Measurements from ENCODE around the gene USH2A. TPM values are rescaled to one million over a fixed set of nuclear protein-coding genes. Genes with fewer than 3 reads are reported as not detected.

USH2A gene
- total RNA-seq, 2 experiments from 2014 or later = not detected

DNA sequence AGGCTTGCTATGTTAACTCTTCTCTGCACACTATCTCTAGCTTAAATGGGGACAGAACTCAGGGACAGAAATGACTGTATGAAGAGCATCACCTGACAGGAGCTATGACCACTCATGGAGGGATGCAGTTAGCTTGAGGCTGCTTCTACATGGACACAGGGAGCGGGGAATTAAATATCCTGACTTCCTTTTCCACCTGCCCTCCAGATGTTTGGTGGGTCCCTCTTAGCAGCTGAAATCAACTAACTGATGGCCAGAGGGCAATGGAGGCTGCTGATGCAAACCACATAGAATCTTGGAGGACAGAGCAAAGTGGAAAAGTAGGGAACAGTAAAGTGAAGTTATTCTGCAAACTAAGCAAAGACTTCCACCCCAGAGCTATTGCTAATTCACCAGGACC is 214.1 kb downstream of the USH2A start:
- H3K27ac Mint-ChIP-seq = no peak overlapping the region
- intact Hi-C loops (cut with micrococcal nuclease) = no loop called here
- no peaks in the 10 kb centered on the region for H3K4me1 Mint-ChIP-seq (ENCODE audit: low read depth)
- H3K4me3 Mint-ChIP-seq = no peak overlapping the region
- no peaks in the 10 kb centered on the region for H3K36me3 Mint-ChIP-seq
- CTCF ChIA-PET = no interaction called here
- DNase-seq = no peak
- H3K27me3 Mint-ChIP-seq = no peaks in the 10 kb centered on the region
- POLR2A ChIA-PET = no interaction called here
- H3K9me3 Mint-ChIP-seq = peaks cover 2% of the 10 kb centered on the region

DNA sequence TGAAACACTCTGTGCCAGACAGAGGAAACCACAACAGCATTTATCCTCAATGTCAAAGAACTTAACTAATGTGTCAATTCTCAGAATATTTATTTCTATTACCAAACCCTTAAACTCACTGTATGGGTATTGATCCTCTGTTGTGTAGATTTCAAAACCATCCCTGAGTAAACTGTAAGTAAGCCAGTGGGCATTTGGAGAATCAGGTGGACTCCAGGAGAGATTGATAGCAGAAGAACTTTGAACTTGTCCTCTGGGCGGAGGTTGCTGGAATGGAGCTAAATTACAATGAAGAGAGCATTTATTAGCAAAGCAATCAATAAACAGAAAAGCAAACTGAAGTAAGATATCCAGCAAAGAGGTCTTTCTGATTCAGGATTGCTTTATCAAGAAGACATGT is 216.1 kb downstream of the USH2A start:
- Mint-ChIP-seq H3K4me3 (no peak overlapping the region), H3K9me3 (peaks cover 2% of the 10 kb centered on the region), H3K4me1 (ENCODE audit: low read depth) (no peaks in the 10 kb centered on the region), H3K36me3 (no peaks in the 10 kb centered on the region), H3K27me3 (no peaks in the 10 kb centered on the region), H3K27ac (no peak overlapping the region)
- intact Hi-C loops (cut with micrococcal nuclease) = no loop called here
- DNase-seq = no peak
- POLR2A ChIA-PET = no interaction called here
- CTCF ChIA-PET = no interaction called here

DNA sequence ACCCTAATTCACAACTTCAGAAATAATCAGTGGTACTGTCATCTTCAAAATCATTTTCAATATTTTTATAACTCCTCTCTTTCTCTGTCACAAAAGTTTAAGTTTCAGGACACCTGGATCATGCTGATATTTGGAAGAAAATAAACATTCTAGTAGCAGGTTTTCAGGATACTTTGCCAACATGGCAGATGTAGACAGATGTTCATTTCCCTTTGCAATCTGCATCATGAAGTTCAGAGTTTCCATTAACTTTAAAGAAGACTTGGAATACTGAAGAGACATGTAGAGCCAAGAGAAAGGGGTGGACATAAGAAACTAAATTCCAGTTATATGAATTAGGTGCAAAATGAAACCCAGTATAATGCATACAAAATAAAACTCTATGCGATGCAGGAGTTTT is 218.1 kb downstream of the USH2A start:
- no peak for DNase-seq
- ChIA-PET POLR2A (no interaction called here), CTCF (no interaction called here)
- H3K9me3 Mint-ChIP-seq = peaks cover 2% of the 10 kb centered on the region
- H3K27ac Mint-ChIP-seq = no peak overlapping the region
- no peaks in the 10 kb centered on the region for H3K27me3 Mint-ChIP-seq
- intact Hi-C loops (cut with micrococcal nuclease) = no loop called here
- H3K4me3 Mint-ChIP-seq = no peak overlapping the region
- no peaks in the 10 kb centered on the region for H3K36me3 Mint-ChIP-seq
- H3K4me1 Mint-ChIP-seq (ENCODE audit: low read depth) = no peaks in the 10 kb centered on the region

DNA sequence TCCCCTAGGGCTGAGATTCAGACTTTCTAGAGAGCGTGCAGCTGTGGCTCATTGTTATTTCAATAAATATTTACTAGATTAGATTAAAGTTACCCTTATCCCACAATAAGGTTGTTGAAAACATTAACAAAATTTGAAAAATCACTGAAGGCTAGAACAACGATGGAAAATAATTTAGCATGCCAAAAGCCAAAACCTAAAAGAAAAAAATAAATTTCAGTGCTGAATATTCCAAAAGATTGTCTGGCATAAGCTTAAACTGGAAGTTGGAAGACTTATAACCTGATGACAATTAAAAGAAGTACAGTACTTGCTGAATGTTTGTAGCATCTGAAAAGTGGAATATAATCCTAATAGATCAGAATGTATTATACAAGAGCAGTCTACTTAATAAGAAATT is 221.3 kb downstream of the USH2A start:
- CTCF ChIA-PET = no interaction called here
- no peaks in the 10 kb centered on the region for H3K27me3 Mint-ChIP-seq
- no peak overlapping the region for H3K4me3 Mint-ChIP-seq
- no peaks in the 10 kb centered on the region for H3K36me3 Mint-ChIP-seq
- DNase-seq = no peak
- peaks cover 2% of the 10 kb centered on the region for H3K9me3 Mint-ChIP-seq
- intact Hi-C loops (cut with micrococcal nuclease) = no loop called here
- no peaks in the 10 kb centered on the region for H3K4me1 Mint-ChIP-seq (ENCODE audit: low read depth)
- no peak overlapping the region for H3K27ac Mint-ChIP-seq
- POLR2A ChIA-PET = no interaction called here

DNA sequence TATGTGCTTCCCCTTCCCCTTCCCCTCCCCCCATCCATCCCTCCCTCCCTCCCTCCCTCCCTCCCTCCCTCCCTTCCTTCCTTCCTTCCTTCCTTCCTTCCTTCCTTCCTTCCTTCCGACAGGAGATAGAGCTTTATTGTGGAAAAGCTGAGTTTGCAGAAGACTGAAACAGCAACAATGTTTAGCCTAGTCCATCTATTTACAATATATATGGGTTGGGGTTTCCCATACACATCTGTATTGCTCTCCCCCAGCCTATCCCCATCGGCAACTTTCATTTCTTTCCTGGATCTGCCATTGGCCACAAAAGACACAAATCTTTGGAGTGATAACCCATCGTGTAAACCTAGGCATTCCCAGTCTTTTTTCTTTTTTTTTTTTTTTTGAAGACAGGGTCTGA is 222.3 kb downstream of the USH2A start:
- Mint-ChIP-seq H3K4me3 (no peak overlapping the region), H3K4me1 (ENCODE audit: low read depth) (no peaks in the 10 kb centered on the region), H3K27ac (no peak overlapping the region), H3K9me3 (peaks cover 2% of the 10 kb centered on the region), H3K27me3 (no peaks in the 10 kb centered on the region), H3K36me3 (no peaks in the 10 kb centered on the region)
- intact Hi-C loops (cut with micrococcal nuclease) = no loop called here
- DNase-seq = no peak
- POLR2A ChIA-PET = interaction anchor here (0.7 kb wide), 1 partner anchor 29 kb away, joined by 3 read pairs; no protein-coding TSS in a partner anchor
- CTCF ChIA-PET = no interaction called here

DNA sequence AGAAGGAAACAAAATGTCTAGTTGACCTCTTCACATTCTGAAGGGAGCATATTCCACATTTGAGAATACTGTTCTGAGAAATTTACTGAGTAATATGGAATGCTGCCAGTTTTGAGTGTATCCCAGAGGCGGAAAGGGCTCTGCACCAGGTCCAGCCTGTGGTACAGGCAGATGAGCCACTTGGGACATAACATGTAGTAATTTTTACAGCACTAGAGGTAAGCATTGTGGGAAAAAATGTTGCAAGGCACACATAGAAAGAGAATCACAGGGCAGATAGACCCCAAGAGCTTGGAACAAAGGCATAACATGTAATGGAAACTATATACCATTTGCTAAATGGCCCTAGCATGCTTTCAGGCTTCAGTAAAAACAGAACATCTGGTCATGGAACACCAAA is 228.5 kb downstream of the USH2A start:
- H3K4me3 Mint-ChIP-seq = no peak overlapping the region
- H3K36me3 Mint-ChIP-seq = no peaks in the 10 kb centered on the region
- CTCF ChIA-PET = no interaction called here
- no peaks in the 10 kb centered on the region for H3K9me3 Mint-ChIP-seq
- no peaks in the 10 kb centered on the region for H3K27me3 Mint-ChIP-seq
- POLR2A ChIA-PET = no interaction called here
- DNase-seq = no peak
- H3K4me1 Mint-ChIP-seq (ENCODE audit: low read depth) = no peaks in the 10 kb centered on the region
- intact Hi-C loops (cut with micrococcal nuclease) = no loop called here
- H3K27ac Mint-ChIP-seq = no peak overlapping the region

DNA sequence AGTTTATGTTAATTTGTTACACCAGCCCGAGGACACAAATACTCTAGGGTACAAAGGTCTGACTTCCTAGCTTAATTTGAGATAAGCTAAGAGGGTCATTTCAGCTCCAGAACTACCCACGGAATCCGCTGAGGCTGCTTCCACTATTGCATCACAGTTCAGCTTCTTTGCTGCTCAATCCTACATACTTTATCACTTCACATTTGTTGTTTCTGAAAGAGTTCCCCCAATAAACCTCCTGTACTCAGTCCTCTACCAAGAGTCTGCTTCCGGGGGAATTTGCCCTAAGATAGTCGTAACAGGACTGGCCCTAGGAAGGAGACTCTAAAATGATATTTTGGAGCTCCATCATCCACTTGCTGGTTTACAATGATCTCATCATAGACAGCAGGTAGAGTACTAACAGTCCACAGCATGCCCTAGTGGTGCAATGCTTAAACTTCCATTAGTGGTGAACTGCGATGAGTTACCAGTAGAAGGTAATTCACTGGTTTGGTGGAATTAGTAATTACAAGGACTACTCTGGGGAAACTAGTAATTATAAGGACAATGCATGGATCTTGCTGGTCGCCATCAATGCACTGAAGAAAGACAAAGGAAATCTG is 229.3 kb downstream of the USH2A start:
- no peaks in the 10 kb centered on the region for H3K9me3 Mint-ChIP-seq
- H3K27me3 Mint-ChIP-seq = no peaks in the 10 kb centered on the region
- no peak overlapping the region for H3K4me3 Mint-ChIP-seq
- H3K4me1 Mint-ChIP-seq (ENCODE audit: low read depth) = no peaks in the 10 kb centered on the region
- ChIA-PET POLR2A (no interaction called here), CTCF (no interaction called here)
- intact Hi-C loops (cut with micrococcal nuclease) = no loop called here
- no peak overlapping the region for H3K27ac Mint-ChIP-seq
- no peak for DNase-seq
- no peaks in the 10 kb centered on the region for H3K36me3 Mint-ChIP-seq

DNA sequence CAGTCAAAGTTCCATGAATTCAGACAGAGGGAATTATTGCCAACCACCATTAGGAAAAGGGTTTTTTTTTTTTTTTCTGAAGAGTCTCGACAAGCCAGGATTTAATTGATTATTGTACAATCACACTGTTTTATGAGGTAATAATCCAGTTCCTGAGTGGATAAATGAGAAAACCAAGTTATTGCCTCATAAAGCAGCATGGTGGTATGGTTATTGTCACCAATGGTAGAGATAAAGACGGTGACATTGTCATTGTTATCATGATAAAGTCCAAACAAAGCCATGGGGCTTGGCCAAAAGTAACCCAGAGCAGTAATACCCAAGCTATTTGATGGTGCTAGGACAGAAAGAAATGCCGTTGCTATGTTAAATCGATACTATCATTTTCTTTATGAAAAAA is 232.8 kb downstream of the USH2A start:
- intact Hi-C loops (cut with micrococcal nuclease) = no loop called here
- POLR2A ChIA-PET = no interaction called here

DNA sequence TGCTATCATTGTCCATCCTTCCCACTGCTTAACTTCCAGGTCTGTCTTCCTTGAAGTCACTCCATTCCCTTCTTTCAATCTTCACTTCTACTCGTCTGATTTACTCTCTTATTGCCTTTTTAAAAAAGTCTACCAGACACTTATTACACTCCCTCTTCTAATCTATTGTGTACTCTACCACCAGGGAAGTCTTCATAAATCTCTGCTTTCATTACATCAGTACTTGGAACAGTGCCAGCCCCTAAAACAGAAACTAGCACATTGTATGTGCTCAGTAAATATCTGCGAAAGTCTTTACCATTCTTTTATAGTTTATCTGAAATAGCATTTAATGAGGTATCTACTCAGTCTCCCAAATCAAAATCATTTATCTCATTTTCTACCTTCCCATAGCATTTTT is 236.4 kb downstream of the USH2A start:
- H3K4me1 Mint-ChIP-seq (ENCODE audit: low read depth) = no peaks in the 10 kb centered on the region
- H3K4me3 Mint-ChIP-seq = no peak overlapping the region
- POLR2A ChIA-PET = no interaction called here
- H3K27ac Mint-ChIP-seq = no peak overlapping the region
- H3K27me3 Mint-ChIP-seq = no peaks in the 10 kb centered on the region
- intact Hi-C loops (cut with micrococcal nuclease) = no loop called here
- peaks cover 10% of the 10 kb centered on the region for H3K9me3 Mint-ChIP-seq
- H3K36me3 Mint-ChIP-seq = no peaks in the 10 kb centered on the region
- CTCF ChIA-PET = no interaction called here
- no peak for DNase-seq

More for the DNA sequence above, 232.8 kb downstream of the USH2A start:
- Mint-ChIP-seq H3K4me3 (no peak overlapping the region), H3K27ac (no peak overlapping the region), H3K9me3 (peaks cover 10% of the 10 kb centered on the region), H3K4me1 (ENCODE audit: low read depth) (no peaks in the 10 kb centered on the region), H3K27me3 (no peaks in the 10 kb centered on the region), H3K36me3 (no peaks in the 10 kb centered on the region)
- no peak for DNase-seq
- CTCF ChIA-PET = interaction anchor here (1.3 kb wide), 1 partner anchor 31 kb away, joined by 4 read pairs; no protein-coding TSS in a partner anchor

DNA sequence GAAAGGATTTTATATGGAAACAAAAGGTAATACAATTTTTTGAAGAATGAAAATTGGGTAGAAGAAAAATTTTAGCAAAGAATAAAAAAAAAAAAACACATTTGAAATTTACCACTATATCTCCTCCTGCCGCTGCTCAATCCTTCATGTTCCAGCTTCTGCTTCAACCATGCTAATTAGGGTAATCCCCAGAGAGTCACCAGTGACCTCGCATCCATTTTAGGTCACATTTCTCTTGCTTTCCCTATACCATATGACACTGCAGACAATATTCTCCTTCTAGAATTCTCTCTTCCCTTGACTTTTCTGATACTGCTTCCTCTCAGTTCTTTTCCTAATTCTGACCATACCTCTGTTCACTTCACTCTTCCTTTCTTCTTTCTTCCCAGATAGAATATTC is 237.1 kb downstream of the USH2A start:
- H3K4me1 Mint-ChIP-seq (ENCODE audit: low read depth) = no peaks in the 10 kb centered on the region
- intact Hi-C loops (cut with micrococcal nuclease) = no loop called here
- DNase-seq = no peak
- no peak overlapping the region for H3K4me3 Mint-ChIP-seq
- peaks cover 10% of the 10 kb centered on the region for H3K9me3 Mint-ChIP-seq
- H3K27ac Mint-ChIP-seq = no peak overlapping the region
- H3K27me3 Mint-ChIP-seq = no peaks in the 10 kb centered on the region
- no peaks in the 10 kb centered on the region for H3K36me3 Mint-ChIP-seq
- POLR2A ChIA-PET = no interaction called here
- CTCF ChIA-PET = no interaction called here

DNA sequence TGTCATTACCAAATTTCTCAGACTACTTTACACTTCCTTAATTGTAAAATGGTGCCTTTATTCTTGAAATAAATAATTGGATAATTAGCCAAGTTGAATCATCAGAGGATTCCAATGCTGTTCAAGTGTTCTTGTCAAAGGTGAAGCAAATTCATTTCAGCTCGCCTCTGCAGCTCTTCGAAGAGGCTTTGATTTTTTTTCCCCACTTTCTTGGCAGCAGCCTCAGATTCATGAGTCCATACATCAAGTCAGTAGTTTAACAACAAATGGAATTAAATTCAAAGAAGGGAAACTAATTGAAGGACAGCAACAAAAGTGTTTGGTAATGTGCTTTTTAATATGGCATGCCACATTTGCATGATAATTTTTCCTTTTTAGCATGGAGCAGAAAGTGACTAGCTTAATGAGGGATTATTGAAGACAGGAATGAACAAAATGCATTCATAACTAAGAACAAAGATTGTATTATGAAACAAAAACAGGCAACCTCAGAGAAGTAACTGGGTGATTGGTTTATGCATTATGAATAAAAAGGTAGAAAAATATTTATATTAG is 239.0 kb downstream of the USH2A start:
- ChIA-PET CTCF (no interaction called here), POLR2A (no interaction called here)
- no peaks in the 10 kb centered on the region for H3K27me3 Mint-ChIP-seq
- H3K4me3 Mint-ChIP-seq = no peak overlapping the region
- no peak for DNase-seq
- H3K9me3 Mint-ChIP-seq = peaks cover 13% of the 10 kb centered on the region
- intact Hi-C loops (cut with micrococcal nuclease) = no loop called here
- no peaks in the 10 kb centered on the region for H3K4me1 Mint-ChIP-seq (ENCODE audit: low read depth)
- no peaks in the 10 kb centered on the region for H3K36me3 Mint-ChIP-seq
- no peak overlapping the region for H3K27ac Mint-ChIP-seq

DNA sequence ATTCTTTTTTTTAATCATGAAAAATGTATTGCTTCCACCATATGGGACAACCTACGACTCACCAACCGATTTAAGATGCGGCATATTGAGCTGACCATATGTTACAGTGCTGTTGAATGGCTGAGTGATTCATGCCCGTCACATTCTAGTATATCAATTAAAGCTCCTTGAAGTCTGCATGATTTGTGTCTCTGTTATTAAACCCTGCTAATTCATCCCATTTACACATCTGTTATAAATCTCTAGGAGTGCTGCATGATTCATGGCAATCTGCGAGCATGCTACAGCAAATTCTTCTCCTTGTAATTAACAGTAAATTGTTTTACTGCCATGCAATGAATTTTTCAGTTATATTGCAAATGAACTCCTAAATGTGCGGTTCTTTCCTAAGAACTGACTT is 239.8 kb downstream of the USH2A start:
- H3K4me3 Mint-ChIP-seq = no peak overlapping the region
- H3K9me3 Mint-ChIP-seq = peaks cover 13% of the 10 kb centered on the region
- H3K27me3 Mint-ChIP-seq = no peaks in the 10 kb centered on the region
- no peak for DNase-seq
- CTCF ChIA-PET = no interaction called here
- H3K36me3 Mint-ChIP-seq = no peaks in the 10 kb centered on the region
- intact Hi-C loops (cut with micrococcal nuclease) = no loop called here
- POLR2A ChIA-PET = no interaction called here
- H3K4me1 Mint-ChIP-seq (ENCODE audit: low read depth) = no peaks in the 10 kb centered on the region
- no peak overlapping the region for H3K27ac Mint-ChIP-seq

DNA sequence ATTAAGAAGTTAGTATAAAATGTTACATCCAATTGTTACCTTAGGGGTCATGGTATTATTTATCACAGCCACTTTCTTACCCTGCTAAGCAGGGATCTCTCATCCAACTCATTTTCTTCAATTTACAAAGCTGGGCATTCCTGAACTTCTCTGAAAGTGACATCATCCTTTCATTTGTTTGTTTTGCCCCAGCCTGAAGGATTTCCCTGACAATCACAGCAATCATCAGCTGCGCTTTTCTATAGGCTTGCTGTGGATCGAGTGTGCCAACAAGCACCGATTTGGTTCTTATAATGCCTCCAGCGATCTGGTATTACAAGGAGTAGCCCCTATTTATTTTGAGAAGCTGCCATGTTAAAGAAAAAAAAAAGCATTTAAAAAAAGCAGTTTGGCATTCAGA is 240.2 kb downstream of the USH2A start:
- Mint-ChIP-seq H3K4me1 (ENCODE audit: low read depth) (no peaks in the 10 kb centered on the region), H3K27ac (no peak overlapping the region), H3K9me3 (peaks cover 12% of the 10 kb centered on the region), H3K27me3 (no peaks in the 10 kb centered on the region), H3K4me3 (no peak overlapping the region), H3K36me3 (no peaks in the 10 kb centered on the region)
- CTCF ChIA-PET = no interaction called here
- intact Hi-C loops (cut with micrococcal nuclease) = no loop called here
- POLR2A ChIA-PET = no interaction called here
- no peak for DNase-seq

Data from activated CD4-positive, alpha-beta memory T cell treated with anti-CD3 and anti-CD28 coated beads for 36 hours (primary cell).